NCI-H345 (cell line): ENCODE results near the gene EXOC4.
A peak's percentile ranks its signal among the peaks of the same experiment; 100 is the strongest.

ENCODE experiments used
- DNase-seq: peaks from one replicate; lab custom pipeline; 2025; lab: John Stamatoyannopoulos, UW

EXOC4 gene

GRCh38 chr7:133828906-133829305 is 576.0 kb downstream of the EXOC4 start:
- DNase-seq, result no peak

GRCh38 chr7:133829336-133829897 is 576.5 kb downstream of the EXOC4 start:
- no peak for DNase-seq

- DNase-seq, result no peak
Measured at GRCh38 chr7:133830081-133830480, 577.2 kb downstream of the EXOC4 start.

GRCh38 chr7:133836666-133837065 is 583.8 kb downstream of the EXOC4 start:
- DNase-seq, result no peak

- peak; percentile 47 for DNase-seq
Measured at GRCh38 chr7:133837224-133837623, 584.3 kb downstream of the EXOC4 start.

GRCh38 chr7:133839121-133839520 is 586.2 kb downstream of the EXOC4 start:
- no peak for DNase-seq

- DNase-seq, result no peak
Measured at GRCh38 chr7:133843341-133843740, 590.5 kb downstream of the EXOC4 start.

- no peak for DNase-seq
Measured at GRCh38 chr7:133845005-133845404, 592.1 kb downstream of the EXOC4 start.

GRCh38 chr7:133846203-133846945 is 593.5 kb downstream of the EXOC4 start:
- DNase-seq, result peak; percentile 8

- DNase-seq, result no peak
Measured at GRCh38 chr7:133850497-133851280, 597.8 kb downstream of the EXOC4 start.

GRCh38 chr7:133851411-133851810 is 598.5 kb downstream of the EXOC4 start:
- DNase-seq, result no peak

- DNase-seq, result peak; percentile 63
Measured at GRCh38 chr7:133853706-133854276, 600.9 kb downstream of the EXOC4 start.

- peak; percentile 55 for DNase-seq
Measured at GRCh38 chr7:133854739-133855138, 601.9 kb downstream of the EXOC4 start.

- DNase-seq, result no peak
Measured at GRCh38 chr7:133857376-133858119, 604.7 kb downstream of the EXOC4 start.

- DNase-seq, result no peak
Measured at GRCh38 chr7:133858311-133858710, 605.4 kb downstream of the EXOC4 start.

- DNase-seq, result peak; percentile 92
Measured at GRCh38 chr7:133859231-133859630, 606.4 kb downstream of the EXOC4 start.

- no peak for DNase-seq
Measured at GRCh38 chr7:133859871-133860450, 607.1 kb downstream of the EXOC4 start.

GRCh38 chr7:133860628-133861335 is 607.9 kb downstream of the EXOC4 start:
- no peak for DNase-seq

- DNase-seq, result no peak
Measured at GRCh38 chr7:133861876-133862275, 609.0 kb downstream of the EXOC4 start.

GRCh38 chr7:133863362-133864061 is 610.6 kb downstream of the EXOC4 start:
- peak; percentile 70 for DNase-seq
